ENCODE results near the gene ETS2. TPM values are rescaled to one million over a fixed set of nuclear protein-coding genes. Genes with fewer than 3 reads are reported as not detected.
A peak's percentile ranks its signal among the peaks of the same experiment; 100 is the strongest.

The ETS2 gene
- total RNA-seq, 1 donor from 2014 or later, result 139 TPM

- ATAC-seq, result peak; percentile 75
- no peak for DNase-seq (ENCODE audit: low spot score)
- intact Hi-C loops (cut with DNase I), result no loop called here
These were observed 44.0 kb downstream of the ETS2 start for GRCh38 chr21:38849776-38850175.

DNA sequence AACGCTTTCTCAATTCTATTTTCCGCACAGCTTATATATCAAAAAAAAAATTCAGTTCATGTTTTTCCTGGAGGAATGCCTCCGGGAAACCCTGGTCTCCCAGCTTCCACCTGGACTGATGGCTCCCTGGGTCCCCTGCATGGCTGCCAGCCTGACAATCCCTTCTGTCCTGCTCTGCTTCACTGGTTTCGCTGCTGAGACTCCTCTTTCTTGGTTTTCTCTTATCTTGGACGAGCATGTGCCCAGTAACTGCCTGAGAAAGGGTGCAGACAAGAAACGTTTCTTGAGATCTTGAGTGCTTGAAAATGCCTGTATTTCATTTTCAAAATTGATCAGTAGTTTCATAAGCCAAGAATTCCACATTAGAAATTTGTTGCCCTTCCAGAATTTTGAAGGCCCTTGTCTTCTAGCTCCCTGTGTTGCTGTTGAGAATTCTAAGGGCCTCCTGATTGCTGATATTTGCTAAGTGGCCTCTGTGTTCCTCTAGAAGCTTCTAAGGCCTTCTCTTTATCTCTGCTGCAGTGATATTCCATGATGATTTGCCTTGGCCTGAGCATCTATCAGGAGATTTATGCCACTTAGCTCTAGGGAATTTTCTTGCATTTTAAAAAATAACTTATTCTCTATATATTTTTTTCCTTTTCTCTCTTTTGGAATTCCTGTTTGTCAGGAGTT, 44.7 kb downstream of the ETS2 start:
- intact Hi-C loops (cut with DNase I), result no loop called here
- no peak for DNase-seq (ENCODE audit: low spot score)

DNA sequence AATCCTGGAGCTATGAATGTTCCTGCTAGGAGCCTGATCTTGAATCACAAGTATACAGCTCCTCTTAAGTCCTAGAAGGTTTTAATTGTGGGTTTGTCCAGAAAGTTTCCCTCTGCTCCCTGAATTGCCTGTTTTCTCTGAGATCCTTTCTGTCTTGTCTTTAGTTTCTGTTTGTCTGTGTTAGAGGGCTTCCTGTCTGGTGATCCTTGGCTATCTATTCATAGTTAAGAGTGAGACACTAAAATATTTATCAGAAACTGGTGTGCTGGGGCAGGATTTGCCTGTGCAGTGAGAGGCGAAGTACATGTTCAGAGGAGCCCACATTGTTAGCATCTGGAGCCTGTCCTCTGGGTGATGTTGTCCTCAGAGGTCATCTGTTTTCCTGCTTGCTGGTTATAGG, 45.4 kb downstream of the ETS2 start:
- ATAC-seq (no peak), DNase-seq (ENCODE audit: low spot score) (no peak)
- intact Hi-C loops (cut with DNase I), result no loop called here

More for the DNA sequence above, 44.7 kb downstream of the ETS2 start:
- ATAC-seq, result no peak

DNA sequence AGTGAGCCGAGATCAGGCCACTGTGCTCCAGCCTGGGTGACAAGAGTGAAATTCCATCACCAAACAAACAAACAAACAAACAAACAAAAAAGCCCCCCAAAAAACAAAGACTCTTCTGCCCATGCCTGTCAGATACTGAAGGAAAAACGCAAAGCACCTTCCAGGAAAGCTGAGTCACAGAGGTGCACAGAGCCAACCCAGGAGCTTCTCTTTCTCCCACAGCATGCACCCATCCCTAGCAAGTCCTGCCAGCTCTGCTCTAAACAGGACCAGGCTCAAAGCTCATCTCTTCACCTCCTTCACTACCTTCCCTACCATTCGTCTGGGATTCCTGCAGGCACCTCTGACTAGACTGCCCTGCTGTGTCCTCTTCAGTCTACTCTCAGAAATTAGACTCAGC, 46.5 kb downstream of the ETS2 start:
- intact Hi-C loops (cut with DNase I), result no loop called here
- DNase-seq (ENCODE audit: low spot score) (no peak), ATAC-seq (no peak)

DNA sequence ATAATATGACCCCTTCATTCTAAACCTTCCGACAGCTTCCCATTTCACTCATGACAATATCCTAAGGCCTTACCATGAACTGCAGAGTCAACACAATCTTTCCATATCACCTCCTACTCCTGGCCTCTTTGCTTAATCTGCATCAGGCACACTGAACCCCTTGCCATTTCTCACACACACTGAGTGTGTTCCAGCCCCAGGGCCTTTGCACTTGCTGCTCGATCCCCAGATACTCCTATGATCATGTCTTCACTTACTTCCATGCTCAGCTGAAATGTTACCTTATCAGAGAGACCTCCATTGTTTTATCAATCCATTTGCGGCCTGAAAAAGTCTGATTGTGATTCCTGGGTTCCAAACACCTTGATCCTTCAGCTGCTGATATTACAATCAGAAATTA, 47.0 kb downstream of the ETS2 start:
- no peak for ATAC-seq
- intact Hi-C loops (cut with DNase I), result no loop called here

DNA sequence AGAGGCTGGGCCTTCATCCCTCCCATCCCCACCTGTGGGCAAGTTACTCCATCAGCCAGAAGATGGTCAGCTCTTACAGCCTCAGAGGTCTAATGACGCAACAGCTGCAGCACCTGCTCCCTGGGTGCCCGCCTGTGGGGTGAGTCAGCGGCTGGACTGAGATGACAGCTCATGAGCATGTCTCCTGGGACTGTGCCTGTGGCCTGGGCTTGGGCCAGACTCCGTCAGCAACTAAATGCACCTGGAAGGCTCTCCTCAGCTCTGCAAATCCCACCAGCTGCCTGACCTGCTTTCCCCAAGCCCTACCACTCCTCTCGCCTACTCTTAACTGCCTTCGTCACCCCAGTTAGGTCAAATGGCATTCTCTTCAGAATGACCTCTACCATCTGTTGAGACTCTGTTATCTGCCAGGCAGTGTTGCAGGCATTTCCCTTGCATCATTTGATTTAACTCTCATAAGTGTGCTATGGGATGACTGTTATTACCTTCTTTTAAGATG, 47.7 kb downstream of the ETS2 start:
- DNase-seq (ENCODE audit: low spot score) (no peak), ATAC-seq (no peak)
- intact Hi-C loops (cut with DNase I), result no loop called here

More for the DNA sequence above, 47.0 kb downstream of the ETS2 start:
- no peak for DNase-seq (ENCODE audit: low spot score)

GRCh38 chr21:38857152-38857825, 51.6 kb downstream of the ETS2 start:
- intact Hi-C loops (cut with DNase I), result no loop called here
- DNase-seq (ENCODE audit: low spot score), result no peak

GRCh38 chr21:38858026-38858811, 52.5 kb downstream of the ETS2 start:
- intact Hi-C loops (cut with DNase I), result no loop called here
- no peak for ATAC-seq
- no peak for DNase-seq (ENCODE audit: low spot score)

More at GRCh38 chr21:38857152-38857825, 51.6 kb downstream of the ETS2 start:
- ATAC-seq, result no peak

DNA sequence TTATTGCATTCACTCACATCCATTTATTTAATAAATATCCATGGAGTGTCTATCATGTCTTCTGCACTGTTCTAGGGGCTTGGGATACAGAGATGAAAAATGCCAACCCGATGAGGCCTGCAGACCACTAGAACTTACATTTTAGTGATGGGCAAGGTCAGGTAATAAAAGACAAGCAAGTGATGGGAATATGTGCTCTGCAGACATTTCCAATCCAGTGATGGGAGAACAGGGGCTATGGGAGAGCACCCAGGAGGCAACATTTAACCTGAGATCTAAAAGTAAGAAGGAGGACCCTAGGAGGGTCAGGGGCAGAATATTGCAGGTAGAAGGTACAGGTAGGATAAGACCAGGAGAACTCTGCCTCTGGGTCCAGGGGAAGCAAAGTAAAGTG, 53.1 kb downstream of the ETS2 start:
- DNase-seq (ENCODE audit: low spot score) (no peak), ATAC-seq (no peak)
- intact Hi-C loops (cut with DNase I), result no loop called here

GRCh38 chr21:38859852-38860251, 54.1 kb downstream of the ETS2 start:
- intact Hi-C loops (cut with DNase I), result no loop called here
- DNase-seq (ENCODE audit: low spot score) (no peak), ATAC-seq (no peak)

DNA sequence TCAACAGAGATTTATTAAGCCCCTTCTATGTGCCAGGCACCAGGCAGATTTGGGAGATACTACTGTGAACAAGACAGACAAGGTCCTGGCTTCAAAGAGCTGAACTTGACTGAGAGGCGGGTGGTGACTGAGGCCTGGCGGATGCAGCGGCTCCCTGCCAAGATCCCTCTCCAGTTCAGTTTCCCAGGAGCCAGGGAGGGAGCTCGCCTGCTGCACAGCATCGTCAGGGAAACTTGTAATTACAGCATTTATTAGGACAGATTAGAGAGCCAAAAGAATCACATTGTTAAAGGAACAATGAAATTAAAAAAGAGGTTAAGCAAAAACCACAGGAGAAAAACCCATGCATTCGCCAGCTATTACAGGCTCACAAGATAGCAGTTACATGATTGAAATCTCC, 55.3 kb downstream of the ETS2 start:
- ATAC-seq, result peak; percentile 48
- DNase-seq (ENCODE audit: low spot score), result no peak
- intact Hi-C loops (cut with DNase I), result no loop called here

- intact Hi-C loops (cut with DNase I), result no loop called here
- no peak for DNase-seq (ENCODE audit: low spot score)
These were observed 56.4 kb downstream of the ETS2 start for GRCh38 chr21:38861989-38862683.

DNA sequence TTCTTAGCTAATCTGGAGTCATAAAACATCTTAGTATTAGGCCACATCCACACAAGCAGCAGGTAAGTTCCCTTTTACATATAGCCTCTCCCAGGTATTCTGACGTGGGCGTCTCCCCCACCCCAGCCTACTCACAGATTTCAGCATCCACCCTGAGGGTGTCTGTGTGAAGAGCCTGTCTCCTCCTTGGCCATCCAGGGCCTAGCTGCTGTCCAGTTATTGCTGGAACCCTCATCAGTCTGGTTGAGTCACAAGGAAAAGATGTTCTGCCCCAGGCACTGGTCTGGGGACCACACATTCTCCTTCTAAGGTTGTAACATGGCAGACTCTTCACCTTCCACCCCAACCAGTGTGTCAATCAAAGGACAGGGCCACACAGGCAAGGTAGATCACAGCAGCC, 57.6 kb downstream of the ETS2 start:
- no peak for DNase-seq (ENCODE audit: low spot score)
- intact Hi-C loops (cut with DNase I), result no loop called here
- no peak for ATAC-seq

More at GRCh38 chr21:38861989-38862683, 56.4 kb downstream of the ETS2 start:
- ATAC-seq, result no peak

DNA sequence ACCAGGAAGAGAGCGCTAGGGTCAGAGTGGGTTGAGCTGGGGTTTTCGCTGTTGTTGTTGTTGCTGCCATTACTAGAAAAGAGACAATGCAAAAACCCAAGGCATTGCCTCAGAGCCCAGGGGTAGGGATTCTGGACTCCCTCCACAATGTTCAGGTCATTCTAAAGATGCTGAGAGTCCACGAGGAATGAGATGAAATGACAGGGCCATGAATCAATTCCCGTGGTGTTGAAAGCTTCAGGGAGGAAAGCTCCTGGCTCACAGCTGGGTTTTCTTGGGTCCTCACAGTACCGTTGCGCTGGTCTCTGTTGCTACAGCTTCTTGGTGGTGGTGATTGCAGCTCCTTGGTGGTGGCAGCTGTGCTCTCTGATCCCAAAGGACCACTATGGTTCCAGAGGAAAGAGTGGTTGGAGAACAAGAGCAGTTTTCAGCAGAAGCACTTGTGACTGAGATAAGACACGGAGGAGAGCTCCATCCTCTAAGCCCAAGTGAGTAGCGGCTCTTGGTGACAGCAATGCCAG, 58.2 kb downstream of the ETS2 start:
- no peak for DNase-seq (ENCODE audit: low spot score)
- ATAC-seq, result no peak
- intact Hi-C loops (cut with DNase I), result no loop called here

GRCh38 chr21:38864964-38865363, 59.2 kb downstream of the ETS2 start:
- ATAC-seq (no peak), DNase-seq (ENCODE audit: low spot score) (no peak)
- intact Hi-C loops (cut with DNase I), result no loop called here

DNA sequence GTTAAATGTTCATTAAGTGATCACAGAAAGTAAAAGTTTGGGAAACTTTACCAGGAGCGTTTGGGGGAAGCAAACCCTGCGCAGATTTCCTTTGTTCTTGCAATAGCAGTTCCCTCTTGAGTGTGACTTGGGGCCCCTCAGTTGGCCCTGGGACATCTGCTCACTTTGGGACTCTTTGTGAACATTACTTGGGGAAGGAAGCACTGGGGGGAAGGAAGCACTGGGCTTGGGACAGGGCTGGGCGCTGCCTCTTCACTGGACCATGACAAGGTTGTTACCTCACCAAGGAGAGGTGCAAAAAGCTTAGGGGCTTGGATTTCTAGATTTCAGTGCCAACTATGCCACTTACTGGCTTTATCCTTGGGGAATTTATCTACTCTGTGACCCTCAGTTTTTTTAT, 63.5 kb downstream of the ETS2 start:
- no peak for ATAC-seq
- no peak for DNase-seq (ENCODE audit: low spot score)
- intact Hi-C loops (cut with DNase I), result no loop called here

GRCh38 chr21:38869946-38870345, 64.2 kb downstream of the ETS2 start:
- ATAC-seq (no peak), DNase-seq (ENCODE audit: low spot score) (no peak)
- intact Hi-C loops (cut with DNase I), result no loop called here

Data from sciatic nerve (tissue), 2 donors.